Mesendoderm (in vitro differentiated cells): ENCODE measurements around the gene ZCCHC12.
"Not testable (repeated sequence)": the region's sequence is repeated elsewhere in the genome, so short reads cannot be mapped to it uniquely, and the experiment has no call there.

Experiments
- DNase-seq: peaks from one replicate; pipeline ENCODE4 v3.0.0; 2013
- H2AK5ac ChIP-seq: 2 replicates; pipeline ENCODE4 v1.6.1; 2013; ENCODE audit warnings: low read length, inconsistent platforms
- H2BK120ac ChIP-seq: 2 replicates; pipeline ENCODE4 v1.6.1; 2013; ENCODE audit warnings: low read depth, mild to moderate bottlenecking, low read length, moderate library complexity, mixed read lengths
- H2BK15ac ChIP-seq: replicated peaks from 2 replicates; pipeline ENCODE4 v1.6.1; 2013; ENCODE audit warnings: low read depth, mild to moderate bottlenecking, moderate library complexity
- H2BK5ac ChIP-seq: 2 replicates; pipeline ENCODE4 v1.6.1; 2013; ENCODE audit warnings: low read length, inconsistent platforms
- H3K18ac ChIP-seq: 2 replicates; pipeline ENCODE4 v1.6.1; 2013; ENCODE audit warnings: mild to moderate bottlenecking, low read length, mixed read lengths
- H3K23ac ChIP-seq: one replicate; pipeline ENCODE4 v1.6.1; 2013; ENCODE audit warnings: low read length
- H3K27ac ChIP-seq: 2 replicates; pipeline ENCODE4 v1.5.1; 2013; ENCODE audit warnings: low read depth, mild to moderate bottlenecking, inconsistent platforms, low read length, moderate library complexity
- H3K27me3 ChIP-seq: 2 replicates; pipeline ENCODE4 v1.6.1; 2013; ENCODE audit warnings: low read length, control low read depth, mild to moderate bottlenecking, inconsistent platforms; ENCODE audit not compliant: insufficient read depth, poor library complexity
- H3K36me3 ChIP-seq: 2 replicates; pipeline ENCODE4 v1.6.1; 2013; ENCODE audit warnings: low read length, inconsistent platforms; ENCODE audit not compliant: control insufficient read depth, insufficient read depth
- H3K4ac ChIP-seq: one replicate; pipeline ENCODE4 v1.6.1; 2013; ENCODE audit warnings: low read depth, mild to moderate bottlenecking, low read length, moderate library complexity
- H3K4me1 ChIP-seq: 2 replicates; pipeline ENCODE4 v1.6.1; 2013; ENCODE audit warnings: low read depth, low read length, inconsistent platforms; ENCODE audit not compliant: control insufficient read depth
- H3K4me2 ChIP-seq: 2 replicates; pipeline ENCODE4 v1.6.1; 2013; ENCODE audit warnings: low read length
- H3K4me3 ChIP-seq: 2 replicates; pipeline ENCODE4 v1.5.1; 2013; ENCODE audit warnings: mild to moderate bottlenecking, low read length
- H3K56ac ChIP-seq: one replicate; pipeline ENCODE4 v1.6.1; 2013; ENCODE audit warnings: low read length
- H3K79me1 ChIP-seq: 2 replicates; pipeline ENCODE4 v1.6.1; 2013; ENCODE audit warnings: low read length, inconsistent platforms
- H3K79me2 ChIP-seq: 2 replicates; pipeline ENCODE4 v1.6.1; 2013; ENCODE audit warnings: mild to moderate bottlenecking, low read length; ENCODE audit not compliant: control insufficient read depth, insufficient read depth
- H3K9ac ChIP-seq: 2 replicates; pipeline ENCODE4 v1.6.1; 2013; ENCODE audit warnings: low read length, inconsistent platforms
- H4K5ac ChIP-seq: one replicate; pipeline ENCODE4 v1.6.1; 2013; ENCODE audit warnings: low read length
- H4K8ac ChIP-seq: one replicate; pipeline ENCODE4 v1.6.1; 2013; ENCODE audit warnings: low read depth, mild to moderate bottlenecking, control low read depth, low read length, moderate library complexity
- WGBS: extraction: QIAGEN DNeasy Blood & Tissue Kit; methylation state at CpG from one replicate; pipeline ENCODE4 v1.1.7; 2013; ENCODE audit warnings: low lambda C conversion rate, missing lambda C conversion rate; ENCODE audit not compliant: insufficient coverage; ENCODE audit errors: extremely low coverage; 5-methylcytosine and 5-hydroxymethylcytosine counted together

Gene ZCCHC12

DNA sequence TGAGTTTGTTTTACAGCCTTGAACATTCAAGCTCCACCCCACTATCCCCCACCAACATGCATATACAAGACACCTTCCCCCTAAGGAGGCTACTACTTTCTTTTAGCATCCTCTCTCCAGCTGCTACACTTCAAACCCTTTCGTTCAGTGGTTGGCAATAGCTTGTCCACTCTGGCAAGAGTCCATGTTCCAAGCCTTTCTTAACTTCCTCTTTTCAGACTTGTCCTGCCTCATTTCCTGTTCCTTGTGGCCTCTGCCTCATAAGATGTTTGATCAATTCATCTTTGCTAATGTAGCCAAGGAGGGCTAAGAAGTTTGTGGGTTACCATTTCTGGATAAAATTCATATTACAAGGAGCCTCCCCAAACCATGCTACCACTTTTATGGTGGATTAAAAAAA, 20.8 kb upstream of the ZCCHC12 start:
- H3K56ac ChIP-seq, result no peak overlapping the region
- H3K18ac ChIP-seq, result no peak overlapping the region
- H2AK5ac ChIP-seq, result no peak overlapping the region
- no peak overlapping the region for H4K8ac ChIP-seq
- H3K4me1 ChIP-seq, result no peaks in the 10 kb centered on the region
- H3K4me3 ChIP-seq, result no peak overlapping the region
- no CpG with 5 or more reads among the region's 1 CpG for WGBS
- no peak overlapping the region for H3K4me2 ChIP-seq
- no peak overlapping the region for H3K27ac ChIP-seq
- no peak overlapping the region for H4K5ac ChIP-seq
- no peaks in the 10 kb centered on the region for H3K36me3 ChIP-seq
- no peak overlapping the region for H2BK120ac ChIP-seq
- H2BK15ac ChIP-seq, result no peak overlapping the region
- no peak overlapping the region for H3K9ac ChIP-seq
- no peaks in the 10 kb centered on the region for H3K79me2 ChIP-seq
- no peak overlapping the region for H3K4ac ChIP-seq
- H3K23ac ChIP-seq, result no peak overlapping the region
- H3K79me1 ChIP-seq, result no peaks in the 10 kb centered on the region
- no peak overlapping the region for H2BK5ac ChIP-seq
- H3K27me3 ChIP-seq, result no peaks in the 10 kb centered on the region
- DNase-seq, result no peak

DNA sequence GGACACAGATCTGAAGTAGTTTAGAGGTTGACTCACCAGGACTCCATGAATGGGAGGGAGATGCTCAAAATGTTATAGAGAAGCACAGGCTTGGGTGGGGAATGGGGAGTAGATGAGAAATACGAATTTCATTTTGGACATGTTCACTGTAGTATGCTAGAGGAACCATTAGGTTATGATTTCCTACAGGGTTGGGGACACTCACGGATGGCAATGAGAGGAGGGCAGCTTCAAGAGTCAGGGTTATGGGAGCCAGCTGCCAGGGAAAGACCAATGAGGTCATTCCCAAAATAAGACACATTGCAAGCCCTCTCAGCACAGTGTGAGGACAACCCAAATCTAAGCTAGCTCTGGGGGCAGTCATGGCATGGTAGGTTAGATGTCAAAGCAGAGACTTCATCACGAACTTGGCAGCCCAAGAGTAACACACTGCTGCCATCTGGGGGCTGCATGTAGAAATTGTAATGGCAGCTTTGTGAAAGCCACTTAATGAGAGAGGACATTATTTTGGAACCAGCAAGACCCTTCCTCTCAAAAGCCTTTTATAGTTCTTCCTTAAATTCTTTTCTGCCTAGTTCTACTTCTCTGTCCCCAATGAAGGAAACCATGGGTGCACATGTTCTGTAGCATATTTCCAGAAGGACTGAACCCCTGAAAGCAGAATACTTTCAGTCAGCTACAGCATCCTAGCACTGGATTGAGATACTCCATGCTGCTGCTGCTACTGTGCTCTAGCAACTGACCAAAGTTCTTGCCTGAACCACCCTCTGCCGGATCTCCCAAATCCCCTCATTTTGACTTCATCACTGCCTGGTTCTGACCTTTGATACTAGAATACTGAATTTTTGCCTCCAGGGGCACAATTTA, 16.2 kb upstream of the ZCCHC12 start:
- Histone ChIP-seq H4K8ac (no peak overlapping the region), H3K36me3 (no peaks in the 10 kb centered on the region), H3K56ac (no peak overlapping the region), H3K4me1 (no peaks in the 10 kb centered on the region), H3K18ac (no peak overlapping the region), H3K23ac (no peak overlapping the region), H2AK5ac (no peak overlapping the region), H3K27ac (no peak overlapping the region), H3K79me1 (no peaks in the 10 kb centered on the region), H2BK5ac (no peak overlapping the region), H3K9ac (no peak overlapping the region), H4K5ac (no peak overlapping the region), H3K4me2 (no peak overlapping the region), H3K4me3 (no peak overlapping the region), H3K79me2 (no peaks in the 10 kb centered on the region), H3K27me3 (no peaks in the 10 kb centered on the region), H2BK15ac (no peak overlapping the region), H2BK120ac (no peak overlapping the region), H3K4ac (no peak overlapping the region)
- peak; percentile 67 for DNase-seq
- no CpG with 5 or more reads among the region's 4 CpGs for WGBS

DNA sequence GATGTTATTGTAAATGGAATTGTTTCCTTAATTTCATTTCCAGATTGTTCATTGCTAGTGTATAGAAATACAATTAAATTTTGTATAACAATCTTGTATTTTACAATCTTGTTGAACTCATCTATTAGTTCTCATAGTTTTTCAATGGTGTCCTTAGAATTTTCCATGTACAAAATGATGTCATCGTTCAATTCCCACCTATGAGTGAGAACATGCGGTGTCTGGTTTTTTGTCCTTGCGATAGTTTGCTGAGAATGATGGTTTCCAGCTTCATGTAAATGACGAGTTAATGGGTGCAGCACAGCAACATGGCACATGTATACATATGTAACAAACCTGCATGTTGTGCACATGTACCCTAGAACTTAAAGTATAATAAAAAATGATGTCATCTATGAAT, 6.4 kb upstream of the ZCCHC12 start:
- H3K27ac ChIP-seq, H3K27me3 ChIP-seq, H2BK5ac ChIP-seq, H2AK5ac ChIP-seq, H3K4ac ChIP-seq, H2BK15ac ChIP-seq, H3K56ac ChIP-seq, H3K36me3 ChIP-seq, DNase-seq, H3K18ac ChIP-seq, H3K79me1 ChIP-seq, H2BK120ac ChIP-seq, H3K4me2 ChIP-seq, H3K9ac ChIP-seq, H3K23ac ChIP-seq, H3K79me2 ChIP-seq, H3K4me1 ChIP-seq, H4K5ac ChIP-seq, H4K8ac ChIP-seq, H3K4me3 ChIP-seq: not testable (repeated sequence)
- no CpG with 5 or more reads among the region's 4 CpGs for WGBS

DNA sequence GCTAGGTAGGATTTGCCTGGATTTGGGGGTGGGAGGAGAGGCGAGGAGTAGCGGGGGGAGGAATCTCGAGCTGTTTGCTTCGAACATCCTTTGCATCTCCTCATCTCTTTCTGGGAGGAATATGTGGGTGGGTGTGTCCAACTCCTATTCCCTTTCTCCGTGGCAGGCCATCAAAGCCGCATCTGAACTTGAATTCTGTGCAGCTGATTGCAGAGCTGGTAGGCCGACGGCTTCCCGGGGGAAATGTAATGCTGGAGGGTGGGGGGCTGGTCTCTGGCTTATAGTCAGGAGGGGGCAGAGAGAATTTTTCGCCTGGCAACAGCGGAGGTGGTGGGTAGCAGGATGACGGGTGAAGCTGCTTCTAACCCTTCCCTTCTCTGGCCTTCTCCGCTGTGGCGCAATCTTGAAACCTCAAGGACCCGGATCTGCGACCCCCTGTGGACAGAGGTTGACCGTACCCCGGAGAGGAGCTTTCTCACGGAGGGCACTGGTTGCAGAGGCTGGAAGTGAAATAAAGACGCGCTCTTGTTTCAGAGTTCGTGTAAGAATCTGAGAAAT, 628 bp downstream of the ZCCHC12 start:
- Histone ChIP-seq H3K23ac (no peak overlapping the region), H3K36me3 (no peaks in the 10 kb centered on the region), H3K4me2 (peak overlapping the region; percentile 6), H3K79me2 (no peaks in the 10 kb centered on the region), H3K27me3 (peaks cover 18% of the 10 kb centered on the region), H3K27ac (no peak overlapping the region), H4K5ac (no peak overlapping the region), H3K56ac (peak overlapping the region; percentile 74), H3K18ac (no peak overlapping the region), H3K4me3 (no peak overlapping the region), H3K9ac (no peak overlapping the region), H2BK5ac (no peak overlapping the region), H2AK5ac (no peak overlapping the region), H3K79me1 (no peaks in the 10 kb centered on the region), H2BK15ac (no peak overlapping the region), H3K4me1 (no peaks in the 10 kb centered on the region), H3K4ac (no peak overlapping the region), H2BK120ac (no peak overlapping the region), H4K8ac (no peak overlapping the region)
- no CpG with 5 or more reads among the region's 22 CpGs for WGBS
- peak; percentile 32 for DNase-seq

DNA sequence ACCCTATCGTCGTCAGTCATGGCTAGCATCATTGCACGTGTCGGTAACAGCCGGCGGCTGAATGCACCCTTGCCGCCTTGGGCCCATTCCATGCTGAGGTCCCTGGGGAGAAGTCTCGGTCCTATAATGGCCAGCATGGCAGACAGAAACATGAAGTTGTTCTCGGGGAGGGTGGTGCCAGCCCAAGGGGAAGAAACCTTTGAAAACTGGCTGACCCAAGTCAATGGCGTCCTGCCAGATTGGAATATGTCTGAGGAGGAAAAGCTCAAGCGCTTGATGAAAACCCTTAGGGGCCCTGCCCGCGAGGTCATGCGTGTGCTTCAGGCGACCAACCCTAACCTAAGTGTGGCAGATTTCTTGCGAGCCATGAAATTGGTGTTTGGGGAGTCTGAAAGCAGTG, 1.6 kb downstream of the ZCCHC12 start:
- H3K27me3 ChIP-seq, result peaks cover 18% of the 10 kb centered on the region

More for the DNA sequence above, 1.6 kb downstream of the ZCCHC12 start:
- Histone ChIP-seq H2BK5ac (no peak overlapping the region), H2AK5ac (no peak overlapping the region), H3K9ac (no peak overlapping the region), H3K4ac (no peak overlapping the region), H3K4me2 (no peak overlapping the region), H3K23ac (no peak overlapping the region), H3K56ac (no peak overlapping the region), H3K4me1 (no peaks in the 10 kb centered on the region), H3K27ac (no peak overlapping the region), H4K5ac (no peak overlapping the region), H4K8ac (no peak overlapping the region), H3K79me2 (no peaks in the 10 kb centered on the region), H2BK15ac (no peak overlapping the region), H3K79me1 (no peaks in the 10 kb centered on the region), H3K36me3 (no peaks in the 10 kb centered on the region), H2BK120ac (no peak overlapping the region), H3K18ac (no peak overlapping the region), H3K4me3 (no peak overlapping the region)
- DNase-seq, result no peak
- no CpG with 5 or more reads among the region's 16 CpGs for WGBS
